Measurements from ENCODE around the gene ENG. TPM values are rescaled to one million over a fixed set of nuclear protein-coding genes. Genes with fewer than 3 reads are reported as not detected.

ENG gene
- polyA plus RNA-seq, 3 donors, result 74.0 to 99.8 (median 89.8) TPM

DNA sequence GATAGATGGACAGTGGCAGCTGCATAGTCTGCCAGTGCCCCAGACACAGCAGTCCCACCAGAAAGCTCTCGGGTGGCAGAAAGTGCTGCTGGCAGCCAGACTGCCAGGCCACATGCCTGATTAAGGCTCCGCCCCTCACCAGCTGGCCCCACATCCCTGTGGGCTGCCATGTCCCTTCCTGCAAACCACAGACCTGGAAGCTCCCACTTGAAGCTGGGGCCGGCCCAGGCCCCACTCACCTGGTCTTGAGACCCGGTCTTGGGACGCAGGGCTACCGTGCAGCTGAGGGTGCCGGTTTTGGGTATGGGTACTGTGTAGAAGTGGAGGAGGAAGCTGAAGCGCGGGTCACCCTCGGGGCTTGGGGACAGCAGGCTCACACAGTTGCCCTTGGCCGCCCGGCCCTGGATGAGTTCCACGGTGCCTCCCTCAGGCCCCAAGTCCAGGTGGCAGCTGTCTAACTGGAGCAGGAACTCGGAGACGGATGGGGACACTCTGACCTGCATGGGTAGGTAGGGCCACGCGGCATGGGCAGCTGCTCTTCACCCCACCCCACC is 36.5 kb downstream of the ENG start:
- no peak for DNase-seq

DNA sequence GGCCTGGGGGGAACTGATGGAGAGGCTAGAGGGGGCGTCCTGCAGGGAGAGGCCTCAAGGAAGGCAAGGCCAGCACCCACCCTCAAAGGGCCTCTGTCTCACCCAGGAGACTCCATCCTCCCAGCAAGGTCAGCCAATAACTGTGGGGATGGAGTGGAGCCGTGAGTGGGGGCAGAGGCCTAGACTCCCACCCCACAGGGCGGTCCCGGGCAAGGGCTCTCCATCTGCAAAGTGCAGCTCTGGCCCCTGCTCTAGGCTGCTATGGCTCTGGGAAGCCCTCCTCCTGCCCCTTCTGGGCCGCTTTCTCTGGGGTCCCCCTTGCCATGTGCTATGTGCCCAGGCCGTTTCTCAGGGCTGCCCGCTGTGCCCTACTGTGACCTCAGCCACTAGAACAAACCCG is 37.7 kb downstream of the ENG start:
- DNase-seq, result no peak

DNA sequence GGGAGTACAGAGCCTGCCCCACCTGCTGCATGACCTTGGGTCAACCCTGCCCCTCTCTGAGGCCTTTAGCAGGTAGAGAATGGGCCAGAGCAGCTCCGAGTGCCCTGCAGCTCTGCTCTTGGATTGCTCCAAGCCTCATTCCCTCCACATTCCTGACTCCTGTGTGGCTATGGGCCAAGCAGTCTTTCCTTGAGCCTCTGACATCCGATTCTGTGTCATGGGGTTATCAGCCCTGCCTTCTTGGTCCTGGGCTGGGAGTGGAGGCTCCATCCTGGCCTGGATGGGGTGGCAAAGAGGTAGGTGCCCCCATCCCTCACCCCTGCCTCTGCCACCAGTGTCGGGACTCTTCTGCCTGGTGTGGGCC is 38.1 kb downstream of the ENG start:
- DNase-seq, result no peak

DNA sequence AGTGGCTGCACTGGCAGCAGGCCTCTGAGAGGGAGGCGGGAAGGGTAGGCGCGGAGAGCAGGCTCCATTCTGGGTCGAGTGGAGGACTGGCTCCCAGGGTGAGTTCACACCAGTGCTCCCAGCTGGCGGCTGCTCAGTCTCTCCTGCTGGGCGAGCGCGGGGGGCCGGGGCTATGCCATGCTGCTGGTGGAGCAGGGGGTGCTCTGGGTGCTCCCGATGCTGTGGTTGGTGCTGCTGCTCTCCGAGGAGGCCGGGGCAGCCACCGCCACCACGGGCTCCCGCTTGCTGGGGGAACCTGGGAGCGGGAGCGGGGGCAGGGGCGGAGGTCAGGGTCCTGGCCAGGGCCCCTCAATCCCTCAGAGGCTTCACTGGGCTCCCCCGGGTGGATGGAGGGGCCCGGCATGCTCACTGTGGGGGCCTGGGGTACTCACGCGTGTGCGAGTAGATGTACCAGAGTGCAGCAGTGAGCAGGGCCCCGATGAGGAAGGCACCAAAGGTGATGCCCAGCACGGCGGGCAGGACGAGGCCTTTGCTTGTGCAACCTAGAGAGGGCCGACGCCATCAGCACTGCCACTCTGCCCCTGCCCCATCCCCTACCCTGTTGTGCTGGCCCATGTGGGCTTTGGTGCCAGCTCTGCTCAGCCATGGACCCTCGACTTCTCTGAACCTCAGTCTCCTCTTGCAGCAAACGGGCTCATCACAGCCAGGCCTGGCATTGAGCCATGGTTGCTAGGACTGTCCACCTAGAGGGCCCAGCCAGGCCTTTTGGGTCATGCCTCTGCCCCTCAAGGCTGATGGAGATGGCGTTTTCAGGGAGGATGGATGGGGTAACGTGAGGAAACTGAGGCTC is 38.7 kb downstream of the ENG start:
- DNase-seq, result no peak

- no peak for DNase-seq
Measured at GRCh38 chr9:127814619-127815511, 39.6 kb downstream of the ENG start.

- DNase-seq, result no peak
Measured at GRCh38 chr9:127813686-127814226, 40.7 kb downstream of the ENG start.

DNA sequence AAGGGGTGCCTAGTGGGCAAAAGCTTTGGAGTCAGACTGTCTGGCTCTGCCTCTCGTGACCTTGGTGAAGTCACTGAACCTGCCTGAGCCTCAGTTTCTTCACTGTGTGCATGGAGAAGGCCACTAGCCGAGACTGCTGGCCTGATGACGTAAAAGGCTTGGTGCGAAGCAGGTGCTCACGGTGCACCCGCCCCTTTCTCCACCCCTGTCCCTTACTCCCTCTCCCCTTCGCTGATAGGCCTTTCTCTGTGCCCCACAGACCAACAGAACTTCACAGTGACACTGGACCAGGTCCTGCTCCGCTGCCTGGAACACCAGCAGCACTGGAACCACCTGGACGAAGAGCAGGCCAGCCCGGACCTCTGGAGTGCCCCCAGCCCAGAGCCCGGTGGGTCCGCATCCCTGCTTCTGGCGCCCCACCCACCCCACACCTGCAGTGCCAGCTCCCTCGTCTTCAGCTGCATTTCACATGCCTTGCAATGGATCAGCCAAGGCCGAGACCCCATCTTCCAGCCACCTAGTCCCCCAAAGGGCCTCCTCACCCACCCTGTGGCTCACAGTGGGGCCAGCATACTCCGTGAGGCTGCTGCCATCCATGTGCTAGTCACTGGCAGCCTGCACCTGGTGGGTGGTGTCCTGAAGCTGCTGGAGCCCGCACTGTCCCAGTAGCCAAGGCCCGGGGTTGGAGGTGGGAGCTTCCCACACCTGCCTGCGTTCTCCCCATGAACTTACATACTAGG is 41.4 kb downstream of the ENG start:
- no peak for DNase-seq

DNA sequence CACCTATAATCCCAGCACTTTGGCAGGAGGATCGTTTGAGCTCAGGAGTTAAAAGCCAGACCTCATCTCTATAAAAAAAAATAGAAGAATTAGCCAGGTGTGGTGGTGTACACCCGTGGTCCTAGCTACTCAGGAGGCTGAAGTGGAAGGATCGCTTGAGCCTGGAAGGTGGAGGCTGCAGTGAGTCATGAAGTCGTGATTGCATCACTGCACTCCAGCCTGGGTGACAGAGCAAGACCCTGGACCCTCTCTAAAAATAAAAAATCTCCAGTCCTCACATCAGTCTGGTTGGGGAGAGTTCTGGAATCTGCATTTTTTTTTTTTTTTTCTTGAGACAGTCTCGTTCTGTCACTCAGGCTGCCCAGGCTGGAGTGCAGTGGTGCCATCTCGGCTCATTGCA is 42.4 kb downstream of the ENG start:
- no peak for DNase-seq

DNA sequence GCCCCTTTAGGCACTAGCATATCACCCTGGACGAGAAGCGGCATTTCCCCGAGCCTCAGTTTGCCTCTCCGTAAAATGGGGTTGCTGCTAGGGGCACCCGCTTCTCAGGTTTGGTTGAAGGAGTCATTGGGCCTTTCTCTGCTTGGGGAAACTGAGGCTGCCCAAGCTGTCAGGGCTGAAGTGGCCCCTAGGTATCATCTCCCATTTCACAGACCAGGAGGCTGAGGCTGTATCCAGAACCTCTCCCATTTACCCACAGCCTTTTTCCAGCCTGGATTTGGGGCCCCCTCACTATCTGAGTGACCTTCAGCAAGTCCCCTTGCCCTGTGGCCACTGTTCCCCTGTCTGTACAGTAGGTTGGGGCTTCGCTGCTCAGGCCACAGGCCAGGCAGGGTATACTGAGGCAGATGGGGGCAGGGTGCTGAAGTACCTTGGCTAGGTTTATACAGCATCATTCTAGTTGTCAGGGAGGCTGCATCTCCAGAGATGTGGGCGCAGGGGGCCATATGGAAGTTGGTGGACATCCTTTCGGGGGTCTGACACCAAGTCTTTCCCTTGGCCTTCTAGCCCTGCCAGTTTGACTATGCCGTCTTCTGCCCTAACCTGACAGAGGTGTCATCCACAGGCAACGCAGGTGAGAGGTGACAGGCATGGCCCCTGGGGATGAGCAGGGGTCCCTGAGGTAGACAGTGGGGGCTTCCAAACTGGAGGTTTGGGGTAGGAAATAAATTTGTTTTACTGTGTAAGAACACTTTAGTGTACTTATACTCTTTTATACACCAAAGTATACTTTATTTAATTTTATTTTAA is 43.9 kb downstream of the ENG start:
- DNase-seq, result no peak

DNA sequence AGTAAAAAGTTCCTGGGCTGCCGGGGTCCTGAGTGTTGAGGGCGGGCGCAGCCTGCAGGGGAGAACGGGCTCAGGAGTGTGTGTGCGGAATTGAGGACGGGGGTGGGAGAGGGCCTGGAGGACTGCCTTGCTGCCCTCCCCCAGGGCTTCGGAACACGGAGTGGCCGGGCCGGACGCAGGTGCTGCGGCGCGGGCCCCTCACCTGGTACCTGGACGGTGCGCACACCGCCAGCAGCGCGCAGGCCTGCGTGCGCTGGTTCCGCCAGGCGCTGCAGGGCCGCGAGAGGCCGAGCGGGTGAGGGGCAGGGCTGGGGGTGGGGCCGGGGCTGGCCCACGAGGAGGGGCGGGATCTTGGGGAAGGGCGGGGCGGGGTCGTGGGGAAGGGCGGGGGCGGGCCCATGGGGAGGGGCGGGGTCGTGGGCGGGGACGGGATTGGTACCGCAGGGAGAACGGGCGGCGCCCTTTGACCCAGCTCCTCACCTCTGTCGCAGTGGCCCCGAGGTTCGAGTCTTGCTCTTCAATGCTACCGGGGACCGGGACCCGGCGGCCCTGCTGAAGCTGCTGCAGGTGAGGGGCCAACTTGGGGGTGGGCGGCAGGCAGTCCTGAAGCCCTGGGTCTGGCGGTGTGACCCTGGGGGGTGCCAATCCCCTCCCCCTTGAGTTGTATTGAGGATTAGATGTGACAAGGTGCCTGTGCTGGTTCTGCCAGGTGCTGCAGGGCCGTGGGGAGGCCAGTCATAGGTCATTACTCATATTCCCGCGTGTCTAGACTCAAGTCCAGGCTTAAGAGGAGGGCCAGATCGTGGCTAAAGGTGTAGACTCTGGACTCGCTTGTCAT is 44.7 kb downstream of the ENG start:
- no peak for DNase-seq

- no peak for DNase-seq
Measured at GRCh38 chr9:127809002-127809539, 45.4 kb downstream of the ENG start.

DNA sequence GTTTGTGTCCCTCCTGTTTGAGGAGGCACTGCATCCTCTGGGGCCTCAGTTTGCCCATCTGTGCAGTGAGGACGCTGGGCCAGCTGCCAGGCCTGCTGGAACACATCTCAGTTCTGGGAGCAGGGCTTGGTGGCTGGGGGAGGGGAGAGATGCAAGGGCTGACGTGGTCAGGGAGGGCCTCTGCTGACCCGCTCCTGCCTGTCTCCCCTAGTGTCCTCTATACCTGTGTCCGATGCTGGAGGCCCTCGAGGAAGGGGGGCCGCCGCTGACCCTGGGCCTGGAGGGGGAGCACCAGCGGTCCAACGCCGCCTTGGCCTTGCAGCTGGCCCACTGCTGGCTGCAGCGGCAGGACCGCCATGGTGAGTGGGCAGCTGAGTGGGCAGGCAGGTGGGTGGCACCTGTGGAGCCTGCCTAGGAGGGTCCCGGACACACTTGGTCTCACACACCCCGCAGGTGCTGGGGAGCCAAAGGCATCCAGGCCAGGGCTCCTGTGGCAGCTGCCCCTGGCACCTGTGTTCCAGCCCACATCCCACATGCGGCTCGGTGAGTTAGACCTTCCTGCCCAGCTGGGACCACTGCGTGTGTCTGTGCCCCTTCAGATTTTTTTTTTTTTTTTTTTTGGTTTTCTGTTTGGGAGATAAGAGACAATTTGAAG is 46.0 kb downstream of the ENG start:
- DNase-seq, result no peak

GRCh38 chr9:127806871-127807270 is 47.6 kb downstream of the ENG start:
- no peak for DNase-seq

DNA sequence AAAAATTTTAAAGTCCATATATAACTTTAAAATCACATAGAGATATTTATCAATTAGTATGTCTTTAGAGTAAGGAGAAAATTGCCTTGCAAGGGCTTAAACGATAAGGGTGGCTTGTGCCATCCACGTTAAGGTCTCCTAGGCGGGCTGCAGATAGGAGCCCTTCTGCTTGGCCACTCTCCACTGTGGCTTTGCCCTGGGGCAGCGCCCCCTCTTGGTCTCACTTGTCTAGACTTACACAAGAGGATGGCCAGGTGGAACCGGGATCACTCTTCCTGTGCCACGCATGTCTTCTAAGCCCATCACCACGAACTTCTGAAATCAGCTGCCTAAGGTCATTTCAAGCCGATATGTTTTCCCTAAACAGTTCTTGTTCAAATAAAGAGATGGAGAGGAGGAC is 48.8 kb downstream of the ENG start:
- DNase-seq, result no peak

GRCh38 chr9:127803507-127804352 is 50.7 kb downstream of the ENG start:
- no peak for DNase-seq

GRCh38 chr9:127802576-127803443 is 51.6 kb downstream of the ENG start, which contains the start of gene FPGS:
Gene FPGS (plus strand): TSS chr9:127802882. CDS start chr9:127802925, 43 bp downstream.
- peak; percentile 83 for DNase-seq

All from renal pelvis (tissue), 4 donors.